DOHH2 (cell line): ENCODE data around the gene RASGRF1.

ENCODE experiments used
- H3F3A ChIP-seq: fragments of 200-600 bp; sonication (generic), shearing (Covaris generic); 2 replicates; pipeline ENCODE4 v1.6.0; 2016; ENCODE audit warnings: antibody characterized with exemption, mild to moderate bottlenecking; ENCODE audit not compliant: control insufficient read depth, insufficient read depth
- H3K27ac ChIP-seq: fragments of 200-600 bp; sonication (generic); 2 replicates; pipeline ENCODE4 v1.5.1; 2014; ENCODE audit warnings: low read depth, mild to moderate bottlenecking, low read length, moderate library complexity
- H3K27me3 ChIP-seq: fragments of 200-600 bp; sonication (generic); 2 replicates; pipeline ENCODE4 v1.6.1; 2014; ENCODE audit warnings: mild to moderate bottlenecking, low read length, mixed read lengths; ENCODE audit not compliant: control insufficient read depth
- H3K36me3 ChIP-seq: fragments of 200-600 bp; sonication (generic); 2 replicates; pipeline ENCODE4 v1.6.1; 2014; ENCODE audit warnings: mild to moderate bottlenecking, low read length, moderate library complexity, mixed read lengths; ENCODE audit not compliant: control insufficient read depth
- H3K4me1 ChIP-seq: fragments of 200-600 bp; sonication (generic); 2 replicates; pipeline ENCODE4 v1.6.1; 2014; ENCODE audit warnings: mild to moderate bottlenecking, low read length, mixed read lengths; ENCODE audit not compliant: control insufficient read depth
- H3K4me2 ChIP-seq: fragments of 200-600 bp; sonication (generic); 2 replicates; pipeline ENCODE4 v1.6.0; 2014; ENCODE audit warnings: mild to moderate bottlenecking, low read length, moderate library complexity
- H3K4me3 ChIP-seq: fragments of 200-600 bp; sonication (generic); 2 replicates; pipeline ENCODE4 v1.5.1; 2014; ENCODE audit warnings: mild to moderate bottlenecking, low read length, mixed read lengths
- H3K79me2 ChIP-seq: fragments of 200-600 bp; sonication (generic); 2 replicates; pipeline ENCODE4 v1.6.1; 2014; ENCODE audit warnings: mild to moderate bottlenecking, low read length, mixed read lengths; ENCODE audit not compliant: control insufficient read depth
- H3K9me2 ChIP-seq: fragments of 200-600 bp; sonication (generic); replicated peaks from 2 replicates; pipeline ENCODE4 v1.6.1; 2014; ENCODE audit warnings: mild to moderate bottlenecking, low read length, mixed read lengths; ENCODE audit not compliant: control insufficient read depth
- H3K9me3 ChIP-seq: fragments of 200-600 bp; sonication (generic); 2 replicates; pipeline ENCODE4 v1.6.1; 2014; ENCODE audit warnings: antibody characterized with exemption, low read length, mixed read lengths; ENCODE audit not compliant: control insufficient read depth, insufficient read depth
- H4K20me1 ChIP-seq: fragments of 200-600 bp; sonication (generic); 2 replicates; pipeline ENCODE4 v1.6.0; 2014; ENCODE audit warnings: low read depth, mild to moderate bottlenecking, antibody characterized with exemption, low read length, moderate library complexity; ENCODE audit not compliant: control insufficient read depth, insufficient read depth
- EZH2phosphoT487 ChIP-seq: fragments of 200-600 bp; sonication (generic); IDR thresholded peaks from 2 replicates; pipeline ENCODE4 v1.6.1; 2017; ENCODE audit warnings: borderline replicate concordance, mild to moderate bottlenecking, antibody characterized with exemption, low read length, moderate library complexity, mixed read lengths
- TF ChIP-seq, protein P1 (sequence below): fragments of 200-600 bp; sonication (generic); IDR thresholded peaks from one replicate; pipeline ENCODE4 v1.5.1; 2014; ENCODE audit warnings: antibody characterized with exemption, mild to moderate bottlenecking, low read depth, low read length; ENCODE audit not compliant: poor library complexity, severe bottlenecking

RASGRF1 gene

DNA sequence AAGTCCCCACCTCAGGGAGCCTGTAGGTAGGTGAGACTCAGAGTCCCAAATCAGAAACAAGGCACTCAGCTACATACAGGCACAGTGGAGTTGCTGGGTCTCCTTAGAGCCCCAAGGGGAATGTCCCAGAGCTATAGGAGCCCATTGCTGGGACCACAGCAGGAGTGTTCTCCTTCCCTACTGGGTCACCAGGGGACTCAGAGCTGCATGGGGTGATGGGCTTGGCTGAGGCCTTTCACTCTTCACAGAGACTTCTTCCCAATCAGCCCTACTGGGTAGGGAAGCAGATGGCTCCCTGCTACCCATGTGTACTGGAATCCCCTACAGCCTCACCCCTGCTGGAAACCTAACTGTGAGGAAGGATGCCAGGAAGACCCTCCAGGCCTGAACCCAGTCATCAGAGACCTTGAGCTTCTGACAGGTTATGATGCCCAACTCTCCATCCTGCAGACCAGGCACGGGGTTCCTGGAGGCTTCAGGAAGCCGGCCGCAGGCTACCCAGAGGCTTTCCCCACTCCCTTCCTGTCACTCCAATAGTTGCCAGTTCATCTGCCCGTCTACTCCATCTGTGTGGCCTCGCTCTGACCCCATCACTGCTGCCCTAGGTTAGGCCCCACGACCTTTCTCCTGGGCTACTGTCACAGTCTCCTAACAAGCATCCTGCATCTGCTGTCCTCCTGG lies 24.0 kb downstream of the RASGRF1 start:
- Histone ChIP-seq H4K20me1 (no peaks in the 10 kb centered on the region), H3K79me2 (no peaks in the 10 kb centered on the region), H3K9me2 (no peaks in the 10 kb centered on the region), H3K36me3 (no peaks in the 10 kb centered on the region), H3F3A (no peaks in the 10 kb centered on the region), H3K4me1 (peaks cover 5% of the 10 kb centered on the region; the same call in 1 of the 2 replicates), H3K9me3 (no peaks in the 10 kb centered on the region), H3K4me3 (no peak overlapping the region), H3K27me3 (peaks cover 9% of the 10 kb centered on the region; the same call in 1 of the 2 replicates), H3K27ac (no peak overlapping the region), H3K4me2 (no peak overlapping the region)
- TF ChIP-seq EZH2phosphoT487 = no peak
- TF ChIP-seq, protein P1, sequence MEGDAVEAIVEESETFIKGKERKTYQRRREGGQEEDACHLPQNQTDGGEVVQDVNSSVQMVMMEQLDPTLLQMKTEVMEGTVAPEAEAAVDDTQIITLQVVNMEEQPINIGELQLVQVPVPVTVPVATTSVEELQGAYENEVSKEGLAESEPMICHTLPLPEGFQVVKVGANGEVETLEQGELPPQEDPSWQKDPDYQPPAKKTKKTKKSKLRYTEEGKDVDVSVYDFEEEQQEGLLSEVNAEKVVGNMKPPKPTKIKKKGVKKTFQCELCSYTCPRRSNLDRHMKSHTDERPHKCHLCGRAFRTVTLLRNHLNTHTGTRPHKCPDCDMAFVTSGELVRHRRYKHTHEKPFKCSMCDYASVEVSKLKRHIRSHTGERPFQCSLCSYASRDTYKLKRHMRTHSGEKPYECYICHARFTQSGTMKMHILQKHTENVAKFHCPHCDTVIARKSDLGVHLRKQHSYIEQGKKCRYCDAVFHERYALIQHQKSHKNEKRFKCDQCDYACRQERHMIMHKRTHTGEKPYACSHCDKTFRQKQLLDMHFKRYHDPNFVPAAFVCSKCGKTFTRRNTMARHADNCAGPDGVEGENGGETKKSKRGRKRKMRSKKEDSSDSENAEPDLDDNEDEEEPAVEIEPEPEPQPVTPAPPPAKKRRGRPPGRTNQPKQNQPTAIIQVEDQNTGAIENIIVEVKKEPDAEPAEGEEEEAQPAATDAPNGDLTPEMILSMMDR = no peak

DNA sequence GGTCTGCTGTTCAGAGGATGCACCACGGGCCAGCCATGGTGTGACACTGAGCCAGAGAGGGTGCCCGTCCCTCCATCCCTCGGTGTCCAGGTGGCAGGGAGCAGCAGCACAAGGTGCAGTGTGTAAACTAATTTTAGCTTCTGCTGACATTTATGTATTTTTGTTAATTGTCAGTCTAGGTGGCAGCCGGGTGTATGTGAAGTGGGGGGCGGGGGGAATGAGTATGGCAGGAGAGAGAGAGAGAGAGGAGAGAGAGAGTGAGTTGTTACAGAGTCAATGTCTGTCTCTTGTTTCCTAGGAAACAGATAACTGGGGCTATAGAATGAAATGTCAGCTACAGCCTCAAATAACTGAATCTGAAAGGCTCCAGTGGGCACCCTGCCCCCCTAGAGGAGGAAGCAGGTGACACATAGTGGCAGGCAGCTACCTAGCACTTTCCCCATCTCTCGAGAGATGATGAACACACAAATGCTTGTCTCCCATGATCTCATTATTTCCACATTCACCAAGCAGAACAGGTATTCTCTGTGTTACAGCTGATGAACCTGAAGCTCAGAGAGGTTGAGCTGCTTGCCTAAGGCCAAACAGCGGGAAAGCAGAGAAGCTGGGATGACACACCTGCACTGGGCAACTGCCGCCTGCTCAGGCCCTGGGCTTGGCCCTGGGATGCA lies 24.7 kb downstream of the RASGRF1 start:
- Histone ChIP-seq H3K9me3 (no peaks in the 10 kb centered on the region), H3K27me3 (peaks cover 9% of the 10 kb centered on the region; the same call in 1 of the 2 replicates), H3K4me3 (no peak overlapping the region), H3K4me2 (no peak overlapping the region), H3K27ac (no peak overlapping the region), H4K20me1 (no peaks in the 10 kb centered on the region), H3K79me2 (no peaks in the 10 kb centered on the region), H3K9me2 (no peaks in the 10 kb centered on the region), H3K36me3 (no peaks in the 10 kb centered on the region), H3F3A (no peaks in the 10 kb centered on the region), H3K4me1 (peaks cover 5% of the 10 kb centered on the region; the same call in 1 of the 2 replicates)
- TF ChIP-seq, protein P1 = peak; percentile 16
- no peak for TF ChIP-seq EZH2phosphoT487

DNA sequence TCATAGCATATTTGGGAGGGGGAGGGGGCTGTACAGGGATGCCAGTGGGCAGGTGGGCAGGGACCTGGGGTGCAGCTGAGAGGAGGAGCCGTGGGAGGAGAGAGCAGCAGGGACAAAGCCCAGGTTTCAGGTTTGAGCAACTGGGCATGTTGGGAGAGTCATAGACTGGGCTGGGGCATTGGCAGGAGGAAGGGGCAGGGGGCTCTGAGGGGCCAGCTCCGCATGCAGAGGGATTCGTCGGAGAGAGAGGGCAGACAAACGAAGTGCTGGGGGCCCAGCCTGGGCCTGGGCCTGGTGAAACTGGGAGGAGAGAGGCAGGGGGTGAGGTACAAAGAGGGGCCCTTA lies 25.2 kb downstream of the RASGRF1 start:
- H3K27ac ChIP-seq = no peak overlapping the region
- peaks cover 9% of the 10 kb centered on the region; the same call in 1 of the 2 replicates for H3K27me3 ChIP-seq
- H3K9me2 ChIP-seq = no peaks in the 10 kb centered on the region
- H3K36me3 ChIP-seq = no peaks in the 10 kb centered on the region
- H3K79me2 ChIP-seq = no peaks in the 10 kb centered on the region
- TF ChIP-seq EZH2phosphoT487 = no peak
- H3K4me3 ChIP-seq = no peak overlapping the region
- no peaks in the 10 kb centered on the region for H3F3A ChIP-seq
- no peaks in the 10 kb centered on the region for H4K20me1 ChIP-seq
- peaks cover 5% of the 10 kb centered on the region; the same call in 1 of the 2 replicates for H3K4me1 ChIP-seq
- no peaks in the 10 kb centered on the region for H3K9me3 ChIP-seq
- H3K4me2 ChIP-seq = no peak overlapping the region

DNA sequence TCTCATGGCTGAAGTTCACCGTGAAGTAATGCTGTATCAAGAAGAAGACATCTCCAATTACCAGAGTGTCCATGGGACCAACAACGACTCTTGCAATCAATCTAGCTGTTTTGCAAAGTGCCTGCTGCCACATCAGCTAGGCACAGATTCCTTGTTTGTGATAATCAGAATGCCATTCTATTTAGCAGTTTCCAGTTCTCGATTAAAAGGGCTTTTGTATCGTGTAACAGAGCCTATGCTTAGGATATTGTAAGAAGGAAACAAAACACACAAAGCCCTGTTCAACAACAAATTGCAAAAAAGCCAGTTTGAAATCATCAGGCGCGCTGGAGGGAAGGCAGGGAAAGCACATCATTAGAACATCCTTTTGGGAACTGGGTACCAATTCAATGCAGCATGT lies 26.1 kb downstream of the RASGRF1 start:
- Histone ChIP-seq H3K79me2 (no peaks in the 10 kb centered on the region), H3K4me3 (no peak overlapping the region), H3K4me2 (no peak overlapping the region), H3K27me3 (peaks cover 9% of the 10 kb centered on the region; the same call in 1 of the 2 replicates), H3F3A (no peaks in the 10 kb centered on the region), H3K36me3 (no peaks in the 10 kb centered on the region), H3K9me3 (no peaks in the 10 kb centered on the region), H3K27ac (no peak overlapping the region), H3K4me1 (peaks cover 5% of the 10 kb centered on the region; the same call in 1 of the 2 replicates), H3K9me2 (no peaks in the 10 kb centered on the region), H4K20me1 (no peaks in the 10 kb centered on the region)
- TF ChIP-seq EZH2phosphoT487 = no peak
- TF ChIP-seq, protein P1 = no peak
